NCI-H2081 treated with DMSO at 0.1 percent for 48 hours (cell line): Measurements from ENCODE around the gene HMCN2.
"Not testable (repeated sequence)": the region's sequence is repeated elsewhere in the genome, so short reads cannot be mapped to it uniquely, and the experiment has no call there.

ENCODE experiments used
- DNase-seq: peaks from one replicate; lab custom pipeline; 2025; lab: John Stamatoyannopoulos, UW

Gene HMCN2

GRCh38 chr9:130391866-130392265, 126.3 kb downstream of the HMCN2 start:
- no peak for DNase-seq

DNA sequence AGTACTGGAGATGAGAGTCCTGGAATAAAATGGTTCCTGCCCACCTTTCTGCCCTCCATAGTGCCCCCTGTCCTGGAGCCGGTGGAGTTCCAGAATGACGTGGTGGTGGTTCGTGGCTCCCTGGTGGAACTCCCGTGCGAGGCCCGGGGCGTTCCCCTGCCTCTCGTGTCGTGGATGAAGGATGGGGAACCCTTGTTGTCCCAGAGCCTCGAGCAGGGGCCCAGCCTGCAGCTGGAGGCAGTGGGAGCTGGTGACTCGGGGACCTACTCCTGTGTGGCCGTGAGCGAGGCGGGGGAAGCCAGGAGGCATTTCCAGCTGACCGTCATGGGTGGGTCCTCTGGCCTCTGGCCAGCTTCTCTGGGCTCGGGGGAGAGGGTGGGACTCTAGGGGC, 128.1 kb downstream of the HMCN2 start:
- no peak for DNase-seq

GRCh38 chr9:130394320-130394719, 128.8 kb downstream of the HMCN2 start:
- DNase-seq = no peak

DNA sequence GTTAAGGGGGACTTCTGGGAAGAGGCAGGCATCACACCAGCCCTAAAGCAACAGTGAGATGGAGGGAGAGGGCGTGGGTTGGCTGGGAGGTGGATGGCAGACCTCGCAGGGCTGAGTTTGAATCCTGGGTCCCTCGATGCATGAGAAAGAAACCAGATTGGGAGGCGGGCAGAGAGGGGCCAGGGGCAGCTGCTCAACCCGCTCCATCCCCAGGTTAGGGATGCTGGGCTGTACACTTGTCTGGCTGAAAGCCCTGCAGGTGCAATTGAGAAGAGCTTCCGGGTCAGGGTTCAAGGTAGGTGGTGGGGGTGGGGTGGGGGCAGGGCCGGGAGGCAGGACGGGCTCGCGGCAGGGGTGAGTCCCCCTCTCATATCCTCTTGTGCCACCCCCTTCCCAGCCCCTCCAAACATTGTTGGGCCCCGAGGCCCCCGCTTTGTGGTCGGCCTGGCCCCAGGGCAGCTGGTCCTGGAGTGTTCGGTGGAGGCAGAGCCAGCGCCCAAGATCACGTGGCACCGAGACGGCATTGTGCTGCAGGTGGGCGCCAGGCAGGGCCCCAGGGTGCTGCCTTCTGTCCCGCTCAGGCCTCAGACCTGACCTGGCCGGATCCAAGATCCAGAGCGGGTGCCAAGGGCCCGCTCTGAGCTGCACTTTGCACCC, 129.4 kb downstream of the HMCN2 start:
- DNase-seq = no peak

DNA sequence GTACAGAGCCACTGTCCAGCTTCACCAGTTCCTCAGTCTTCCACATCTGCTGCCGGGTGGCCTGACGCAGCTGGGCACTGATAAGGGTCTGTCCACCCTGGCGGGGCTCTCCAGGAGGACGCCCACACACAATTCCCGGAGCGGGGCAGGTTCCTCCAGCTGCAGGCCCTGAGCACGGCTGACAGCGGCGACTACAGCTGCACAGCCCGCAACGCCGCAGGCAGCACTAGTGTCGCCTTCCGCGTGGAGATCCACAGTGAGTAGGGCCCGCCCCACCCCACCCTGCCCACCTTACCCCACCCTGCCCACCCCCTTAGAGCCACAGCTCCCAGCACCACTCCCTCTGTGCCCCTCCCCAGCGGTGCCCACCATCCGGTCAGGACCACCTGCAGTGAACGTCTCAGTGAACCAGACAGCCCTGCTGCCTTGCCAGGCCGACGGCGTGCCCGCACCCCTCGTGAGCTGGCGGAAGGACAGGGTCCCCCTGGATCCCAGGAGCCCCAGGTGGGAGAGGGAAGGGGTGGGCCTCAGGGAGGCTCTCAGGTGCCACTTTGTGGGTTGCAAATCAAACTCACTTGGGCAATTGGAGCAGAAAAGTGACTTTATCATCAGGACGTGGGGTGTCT, 130.4 kb downstream of the HMCN2 start:
- DNase-seq = no peak

DNA sequence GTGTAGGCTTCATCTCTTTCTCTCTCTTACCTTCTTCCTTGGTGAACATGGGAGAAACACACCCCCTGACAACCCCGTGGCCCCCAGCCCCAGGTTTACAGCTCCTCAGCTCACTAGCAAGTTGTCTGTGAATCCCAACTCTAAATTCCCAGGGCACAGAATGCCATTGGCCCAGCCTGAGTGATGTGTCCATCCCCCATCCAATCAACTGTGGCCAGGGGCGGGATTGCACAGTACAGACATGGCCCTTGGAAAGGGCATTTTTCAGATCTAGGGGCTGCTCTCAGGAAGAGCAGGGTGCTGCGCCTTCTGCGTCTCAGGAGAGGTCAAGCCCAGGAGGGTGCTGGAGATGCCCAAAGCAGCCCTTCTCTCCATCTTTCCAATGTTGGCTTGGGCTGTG, 131.0 kb downstream of the HMCN2 start:
- DNase-seq = no peak

DNA sequence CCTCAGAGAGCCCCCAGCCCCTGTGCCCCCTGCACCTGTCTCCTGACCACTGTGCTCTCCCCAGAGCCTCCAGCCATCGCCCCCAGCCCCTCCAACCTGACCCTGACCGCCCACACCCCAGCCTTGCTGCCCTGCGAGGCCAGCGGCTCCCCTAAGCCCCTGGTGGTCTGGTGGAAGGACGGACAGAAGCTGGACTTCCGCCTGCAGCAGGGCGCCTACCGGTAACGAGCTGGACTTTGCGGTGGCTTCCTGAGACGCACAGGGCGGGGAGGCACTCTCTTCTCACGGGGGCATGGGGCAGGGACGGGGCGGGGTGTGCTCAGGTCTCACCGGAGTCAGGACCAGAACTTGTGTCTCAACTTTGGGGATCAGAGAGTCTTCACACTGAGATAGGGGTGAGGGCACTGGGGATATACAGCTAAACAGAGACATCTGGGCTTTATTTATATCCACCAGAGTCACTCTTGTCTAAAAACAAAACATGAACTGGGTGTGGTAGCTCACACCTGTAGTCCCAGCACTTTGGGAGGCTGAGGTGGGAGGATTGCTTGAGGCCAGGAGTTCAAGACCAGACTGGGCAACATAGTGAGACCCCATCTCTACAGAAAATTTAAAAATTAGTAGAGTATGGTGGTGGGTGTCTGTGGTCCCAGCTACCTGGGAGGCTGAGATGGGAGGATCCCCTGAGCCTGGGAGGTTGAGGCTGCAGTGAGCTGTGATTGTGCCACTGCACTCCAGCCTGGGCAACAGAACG, 133.1 kb downstream of the HMCN2 start:
- DNase-seq = no peak

DNA sequence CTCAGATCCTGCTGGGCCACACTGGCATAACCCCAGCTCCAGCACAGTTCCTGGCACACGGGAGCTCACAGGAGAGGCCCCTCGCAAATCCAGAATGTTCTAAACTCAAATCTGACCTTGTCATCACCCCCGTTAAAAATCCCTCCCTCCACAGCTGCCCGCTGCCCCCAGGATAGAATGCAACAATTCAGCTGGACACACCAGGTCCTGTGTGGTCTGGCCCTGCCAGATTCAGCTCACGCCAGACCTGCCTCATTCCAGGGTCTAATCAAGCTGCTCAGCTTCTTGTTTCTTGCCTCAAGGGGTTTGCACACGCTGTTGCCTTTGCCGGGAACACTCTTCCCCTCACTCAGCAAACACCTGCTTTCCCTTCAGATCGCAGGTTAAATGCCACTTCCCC, 134.2 kb downstream of the HMCN2 start:
- no peak for DNase-seq

DNA sequence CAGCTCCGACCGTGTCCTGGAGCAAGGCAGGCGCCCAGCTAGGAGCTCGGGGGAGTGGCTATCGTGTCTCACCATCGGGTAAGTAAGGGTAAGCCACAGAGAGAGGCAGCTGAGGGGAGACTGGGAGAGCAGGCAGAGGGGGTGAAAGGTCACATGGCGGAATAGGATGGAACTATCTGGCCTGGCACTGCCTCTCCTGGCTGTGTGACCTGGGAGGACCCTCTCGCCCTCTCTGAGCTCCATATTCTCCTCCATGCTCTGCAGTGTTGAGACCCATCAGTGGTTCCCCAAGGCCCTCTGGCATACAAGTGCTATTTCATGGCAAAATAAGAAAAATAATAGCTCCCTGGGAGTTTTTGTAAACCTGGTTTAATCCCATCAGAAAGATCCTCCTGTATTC, 135.3 kb downstream of the HMCN2 start:
- no peak for DNase-seq

DNA sequence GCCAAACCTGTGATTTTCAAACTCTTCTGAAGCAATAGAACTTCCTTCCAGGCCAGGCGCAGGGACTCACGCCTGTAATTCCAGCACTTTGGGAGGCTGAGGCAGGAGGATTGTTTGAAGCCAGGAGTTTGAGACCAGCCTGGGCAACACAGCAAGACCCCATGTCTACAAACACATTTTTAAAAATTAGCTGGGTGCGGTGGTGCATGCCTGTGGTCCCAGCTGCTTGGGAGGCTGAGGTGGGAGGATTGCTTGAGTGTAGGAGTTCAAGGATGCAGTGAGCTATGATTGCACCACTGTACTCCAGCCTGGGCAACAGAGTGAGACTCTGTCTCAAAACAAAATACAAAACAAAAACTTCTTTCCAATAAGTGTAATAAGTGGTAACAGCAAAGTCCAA, 136.2 kb downstream of the HMCN2 start:
- DNase-seq = not testable (repeated sequence)

DNA sequence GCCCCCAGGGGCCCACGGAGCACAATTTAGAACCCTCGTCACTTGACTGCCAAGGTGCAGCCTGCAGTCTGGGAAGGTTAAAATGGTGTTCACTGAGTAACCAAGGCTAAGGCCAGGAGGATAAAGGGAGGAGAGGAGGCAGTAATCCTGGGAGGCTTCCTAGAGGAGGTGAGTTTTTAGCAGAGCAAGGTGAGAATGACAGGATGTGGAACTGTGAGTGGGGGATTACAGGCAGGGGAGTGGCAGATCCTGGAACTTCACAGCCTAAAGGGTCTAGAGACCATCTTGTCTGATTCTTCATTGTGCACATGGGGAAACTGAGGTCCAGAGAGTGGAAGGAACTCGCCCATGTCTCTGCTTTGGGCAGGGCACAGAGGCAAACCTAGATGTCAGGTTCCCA, 136.7 kb downstream of the HMCN2 start:
- no peak for DNase-seq

DNA sequence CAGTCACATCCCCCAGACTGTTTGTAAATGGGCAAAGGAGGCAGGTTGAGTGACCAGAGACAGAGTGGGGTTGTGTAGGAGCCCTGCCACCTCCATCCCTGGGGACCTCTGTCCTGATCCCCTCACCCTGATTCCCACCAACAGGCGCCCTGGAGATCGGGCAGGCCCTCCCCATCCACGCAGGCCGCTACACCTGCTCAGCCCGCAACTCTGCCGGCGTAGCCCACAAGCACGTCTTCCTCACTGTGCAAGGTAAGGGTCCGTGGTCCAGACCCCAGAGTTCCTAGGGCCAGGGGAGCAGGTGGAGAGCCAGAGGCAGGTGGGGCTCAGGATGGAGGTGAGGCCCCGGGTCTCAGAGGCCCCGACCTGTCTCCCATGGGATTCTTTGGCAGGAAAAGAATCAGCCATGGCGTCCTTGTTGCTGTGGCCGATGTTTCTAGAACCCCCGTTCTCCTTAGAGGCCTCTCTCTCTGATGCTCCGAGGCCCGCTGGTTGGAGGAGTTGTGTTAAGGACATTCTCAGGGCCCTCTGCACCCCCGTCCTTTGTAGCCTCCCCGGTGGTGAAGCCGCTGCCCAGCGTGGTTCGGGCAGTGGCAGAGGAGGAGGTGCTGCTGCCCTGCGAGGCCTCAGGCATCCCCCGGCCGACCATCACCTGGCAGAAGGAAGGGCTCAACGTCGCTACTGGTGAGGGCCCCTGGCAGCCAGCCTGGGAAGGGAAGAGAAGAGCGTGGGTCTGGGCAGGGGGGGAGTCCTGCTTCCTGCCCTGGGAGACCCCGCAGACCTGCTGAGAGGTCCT, 137.3 kb downstream of the HMCN2 start:
- no peak for DNase-seq

DNA sequence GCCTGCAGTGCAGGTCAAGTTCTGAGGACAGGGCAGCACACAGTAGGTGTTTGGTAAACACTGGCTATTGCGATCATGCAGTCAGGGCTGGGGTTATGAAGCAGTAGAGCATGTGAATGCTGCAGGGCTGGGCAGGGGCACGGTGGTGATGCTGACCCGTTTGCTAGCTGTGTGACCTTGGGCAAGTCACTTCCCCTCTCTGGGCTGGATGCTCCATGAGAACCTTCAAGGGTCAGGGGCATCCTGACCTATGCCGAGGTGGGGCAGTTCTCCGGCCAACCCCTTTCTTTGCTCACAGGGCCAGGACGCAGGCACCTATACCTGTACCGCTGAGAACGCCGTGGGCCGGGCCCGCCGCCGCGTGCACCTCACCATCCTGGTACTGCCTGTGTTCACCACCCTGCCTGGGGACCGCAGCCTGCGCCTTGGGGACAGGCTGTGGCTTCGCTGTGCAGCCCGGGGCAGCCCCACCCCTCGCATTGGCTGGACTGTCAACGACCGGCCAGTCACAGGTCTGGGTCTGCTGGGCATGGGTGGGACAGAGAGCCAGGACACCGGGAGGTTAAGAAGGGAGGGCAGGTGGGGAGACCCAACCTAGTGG, 140.2 kb downstream of the HMCN2 start:
- no peak for DNase-seq

DNA sequence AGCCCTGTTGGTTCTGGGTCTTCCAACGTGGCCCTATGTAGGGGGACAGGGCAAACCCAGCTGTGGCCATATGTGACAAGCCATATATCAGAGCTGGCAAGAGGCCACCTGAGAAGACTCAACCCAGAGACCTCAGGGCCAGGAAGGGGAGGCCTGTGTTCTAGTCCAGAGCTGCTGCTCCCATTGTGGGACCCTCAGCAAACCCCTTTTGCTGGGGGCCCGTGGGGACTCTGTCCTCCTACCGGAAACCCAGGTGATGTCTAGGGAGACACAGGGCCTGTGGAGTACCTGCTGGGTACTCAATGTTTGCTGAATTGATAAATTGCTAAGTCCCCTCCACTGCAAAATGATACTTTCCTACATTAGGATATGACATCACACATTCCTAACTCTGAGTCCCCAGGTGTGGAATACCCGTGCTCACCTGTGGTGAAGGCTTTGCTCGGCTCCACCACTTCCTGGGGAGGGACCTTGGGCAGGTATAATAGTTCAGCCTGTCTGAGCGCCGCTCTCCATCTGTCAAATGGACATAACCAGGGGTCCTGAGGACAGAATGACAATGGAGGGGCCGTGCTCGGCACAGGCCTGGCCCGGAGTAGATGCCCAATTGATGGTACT, 140.8 kb downstream of the HMCN2 start:
- DNase-seq = no peak

- no peak for DNase-seq
Observed at GRCh38 chr9:130407916-130408663, 142.5 kb downstream of the HMCN2 start.

DNA sequence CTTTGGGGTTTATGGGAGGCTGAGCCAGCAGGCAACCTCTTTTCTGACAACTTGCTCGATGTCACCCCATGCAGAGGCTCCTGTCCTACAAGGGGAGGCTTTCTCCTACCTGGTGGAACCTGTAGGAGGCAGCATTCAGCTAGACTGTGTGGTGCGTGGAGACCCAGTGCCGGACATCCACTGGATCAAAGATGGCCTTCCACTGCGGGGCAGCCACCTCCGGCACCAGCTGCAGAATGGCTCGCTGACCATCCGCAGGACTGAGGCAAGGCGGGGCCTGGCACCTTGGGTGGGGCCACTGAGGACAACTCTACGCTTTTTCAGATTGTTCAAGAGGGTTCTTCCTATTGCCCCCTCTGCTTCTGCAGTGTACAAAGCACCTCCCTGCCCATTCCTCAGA, 143.1 kb downstream of the HMCN2 start:
- no peak for DNase-seq

- DNase-seq = no peak
Observed at GRCh38 chr9:130409246-130409645, 143.7 kb downstream of the HMCN2 start.

DNA sequence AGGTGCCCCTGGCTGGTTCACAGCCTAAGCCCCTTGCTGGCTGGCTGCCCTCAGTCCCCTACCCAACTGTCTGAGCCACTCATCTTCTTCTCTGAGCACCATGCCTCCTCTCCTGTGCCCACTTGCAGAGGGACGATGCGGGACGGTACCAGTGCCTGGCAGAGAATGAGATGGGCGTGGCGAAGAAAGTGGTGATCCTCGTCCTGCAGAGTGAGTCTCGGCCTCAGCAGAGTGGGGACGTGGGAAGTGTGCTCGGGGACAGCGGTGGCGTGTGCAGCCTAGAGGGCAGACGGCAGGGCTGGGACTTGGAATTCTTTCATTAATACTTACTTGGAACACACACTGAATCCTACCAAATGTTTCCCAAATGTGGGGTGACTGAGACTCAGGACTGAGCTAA, 144.9 kb downstream of the HMCN2 start:
- DNase-seq = no peak

- DNase-seq = no peak
Observed at GRCh38 chr9:130411566-130411915, 146.0 kb downstream of the HMCN2 start.

DNA sequence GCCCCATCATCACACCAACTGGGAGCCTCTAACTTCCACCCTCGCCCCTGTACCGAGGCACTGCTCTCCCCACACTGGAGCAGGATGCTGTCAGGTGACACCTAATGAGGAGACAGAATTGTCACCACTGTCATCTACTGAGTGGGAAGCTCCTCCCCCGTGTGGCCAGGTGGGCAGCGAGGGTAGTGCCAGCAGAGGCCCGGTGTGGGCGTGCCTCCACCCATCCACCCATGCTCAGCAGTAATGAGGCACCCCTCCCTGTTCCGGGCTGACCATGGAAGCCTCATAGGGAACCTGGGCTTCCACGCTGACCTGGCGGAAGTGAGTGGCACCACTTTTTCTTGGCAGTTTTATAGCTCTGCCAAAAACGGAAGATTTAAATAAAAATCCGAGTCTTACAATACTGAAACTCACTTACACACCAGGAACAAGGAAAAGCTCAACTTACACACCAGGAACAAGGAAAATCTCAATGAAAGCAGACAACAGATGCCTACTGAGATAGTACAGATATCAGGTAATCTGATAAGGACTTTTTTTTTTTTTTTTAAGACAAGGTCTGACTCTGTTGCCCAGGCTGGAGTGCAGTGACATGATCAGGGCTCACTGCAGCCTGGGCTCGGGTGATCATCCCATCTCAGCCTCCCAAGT, 148.6 kb downstream of the HMCN2 start:
- no peak for DNase-seq
